Mucosa of descending colon (tissue), 3 donors: ENCODE results near the gene DMRTC2. TPM values are rescaled to one million over a fixed set of nuclear protein-coding genes. Genes with fewer than 3 reads are reported as not detected.

ENCODE experiments used
- ATAC-seq: fragments of 200-7000 bp; cut with Tn5 transposase; one replicate; pipeline ENCODE4 v1.9.1; 2020; ENCODE audit warnings: mild to moderate bottlenecking, moderate library complexity
- DNase-seq, 3 donors: peaks; one replicate each; pipeline ENCODE4 v3.0.0-alpha.2; 2020
- H3K36me3 ChIP-seq: fragments of 200-600 bp; one replicate; pipeline ENCODE4 v1.8.0; 2021; ENCODE audit warnings: low read depth, mild to moderate bottlenecking
- H3K4me1 ChIP-seq: fragments of 200-600 bp; one replicate; pipeline ENCODE4 v1.8.0; 2021; ENCODE audit warnings: low read depth, mild to moderate bottlenecking
- H3K4me3 ChIP-seq: fragments of 200-600 bp; one replicate; pipeline ENCODE4 v1.8.0; 2021; ENCODE audit warnings: mild to moderate bottlenecking
- H3K9me3 ChIP-seq: fragments of 200-600 bp; one replicate; pipeline ENCODE4 v1.8.0; 2021; ENCODE audit warnings: mild to moderate bottlenecking
- CTCF ChIP-seq: fragments of 200-600 bp; IDR thresholded peaks from one replicate; pipeline ENCODE4 v1.8.0; 2022; ENCODE audit warnings: antibody characterized with exemption, mild to moderate bottlenecking
- intact Hi-C, 2 donors: fragments of 100-400 bp; cut with DNase I in 1 of 2; cut with micrococcal nuclease in 1 of 2; formaldehyde crosslinking; loops; one replicate each; pipeline versions ENCODE4 v1.11.0 to v1.11.1; 2022; cut with DNase I, micrococcal nuclease
- total RNA-seq, 3 donors: library from RNA; stranded (reverse); fragmentation: NEBNext Ultra II Directional in 2 of 3; extraction: Animal tissue kit (Norgen Biotek cat#: 25700) in 2 of 3; gene quantifications; one replicate each; pipeline versions ENCODE4 v1.2.1 to v1.2.4, GENCODE V29; 2021 to 2023
- donor health status: DM: no; HTN: no; CAD: no; lungs with moderate emphysema.
- donor health status: DM: no; HTN: no; CAD: no.
- donor health status: DM: no; HTN: yes; CAD: no.

DMRTC2 gene
- total RNA-seq, 3 donors from 2014 or later, result not detected

- peak; percentile 52 for ATAC-seq
- Histone ChIP-seq H3K4me3 (no peak overlapping the region), H3K36me3 (no peaks in the 10 kb centered on the region), H3K9me3 (no peaks in the 10 kb centered on the region), H3K4me1 (no peaks in the 10 kb centered on the region)
- peak in 2 of 3 donors; percentile 28 to 62 for DNase-seq
- no peak for TF ChIP-seq CTCF
- intact Hi-C loops, result no loop called here
These were observed 33.8 kb upstream of the DMRTC2 start for GRCh38 chr19:41811036-41811435.

GRCh38 chr19:41811981-41812380, 32.9 kb upstream of the DMRTC2 start:
- DNase-seq (peak in 1 of 3 donors; percentile 11), ATAC-seq (no peak)
- Histone ChIP-seq H3K9me3 (no peaks in the 10 kb centered on the region), H3K4me3 (no peak overlapping the region), H3K36me3 (no peaks in the 10 kb centered on the region), H3K4me1 (no peaks in the 10 kb centered on the region)
- no peak for TF ChIP-seq CTCF
- intact Hi-C loops, result no loop called here

GRCh38 chr19:41813911-41814310, 30.9 kb upstream of the DMRTC2 start:
- H3K4me1 ChIP-seq, result no peaks in the 10 kb centered on the region
- TF ChIP-seq CTCF, result no peak
- no peaks in the 10 kb centered on the region for H3K9me3 ChIP-seq
- H3K4me3 ChIP-seq, result no peak overlapping the region
- DNase-seq (no peak), ATAC-seq (no peak)
- intact Hi-C loops, result no loop called here
- H3K36me3 ChIP-seq, result no peaks in the 10 kb centered on the region

- intact Hi-C loops, result no loop called here
- Histone ChIP-seq H3K9me3 (no peaks in the 10 kb centered on the region), H3K4me3 (no peak overlapping the region), H3K4me1 (no peaks in the 10 kb centered on the region), H3K36me3 (no peaks in the 10 kb centered on the region)
- no peak for DNase-seq
- no peak for TF ChIP-seq CTCF
- ATAC-seq, result no peak
These were observed 29.5 kb upstream of the DMRTC2 start for GRCh38 chr19:41815301-41815700.

GRCh38 chr19:41816761-41817160, 28.1 kb upstream of the DMRTC2 start:
- no peak for TF ChIP-seq CTCF
- Histone ChIP-seq H3K4me1 (no peaks in the 10 kb centered on the region), H3K36me3 (no peaks in the 10 kb centered on the region), H3K9me3 (no peaks in the 10 kb centered on the region), H3K4me3 (no peak overlapping the region)
- peak in 1 of 3 donors; percentile 43 for DNase-seq
- peak; percentile 68 for ATAC-seq
- intact Hi-C loops, result no loop called here
